ENCODE measurements around the gene PSMC3IP. TPM values are rescaled to one million over a fixed set of nuclear protein-coding genes. Genes with fewer than 3 reads are reported as not detected.
A peak's percentile ranks its signal among the peaks of the same experiment; 100 is the strongest.

PSMC3IP gene
- total RNA-seq, 2 donors from 2014 or later, result 25.9 to 34.2 TPM

DNA sequence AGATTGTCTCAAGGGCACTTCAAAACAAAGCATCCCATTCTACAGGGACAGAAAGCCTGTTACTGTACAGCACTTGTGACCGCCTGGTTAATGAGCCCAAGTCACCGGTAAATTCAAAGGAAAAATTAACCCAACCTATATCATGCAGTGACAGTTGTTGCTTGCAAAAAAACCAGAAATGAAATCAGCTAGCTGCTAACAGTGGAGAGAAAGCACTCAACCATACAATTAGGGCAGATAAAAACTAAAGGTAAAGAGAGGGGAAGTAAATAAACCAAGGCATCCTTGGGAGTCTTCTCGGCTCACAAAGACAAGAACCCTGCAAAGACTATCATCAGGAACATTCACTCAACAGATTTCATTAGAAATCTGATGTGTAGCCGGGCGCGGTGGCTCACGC lies 25.8 kb upstream of the PSMC3IP start:
- Mint-ChIP-seq H3K27me3 (no peaks in the 10 kb centered on the region), H3K36me3 (ENCODE audit: low read depth) (peaks cover 63% of the 10 kb centered on the region), H3K27ac (no peak overlapping the region), H3K4me3 (no peak overlapping the region), H3K9me3 (no peaks in the 10 kb centered on the region), H3K4me1 (peaks cover 22% of the 10 kb centered on the region)
- no peak for ATAC-seq (replicated peaks)

DNA sequence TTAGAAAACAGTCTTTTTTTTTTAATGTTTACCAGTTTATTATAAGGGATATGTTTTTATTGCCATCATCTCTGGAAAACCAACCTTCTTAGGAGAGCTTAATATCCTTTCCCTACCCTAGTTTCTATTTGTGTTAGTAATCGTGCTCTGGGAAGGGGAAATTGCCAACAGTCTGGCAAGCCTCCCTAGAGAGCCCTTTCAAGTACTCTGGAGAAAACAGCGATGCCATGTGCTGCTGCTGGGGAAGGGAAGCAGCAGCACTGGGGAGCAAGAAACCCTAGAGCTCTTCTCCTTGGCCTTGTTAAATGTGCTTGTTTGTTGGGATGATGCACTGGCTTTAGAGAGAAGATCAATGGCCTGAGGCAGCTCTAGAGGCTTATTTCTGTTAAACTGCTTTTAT lies 21.4 kb upstream of the PSMC3IP start:
- peaks cover 60% of the 10 kb centered on the region for H3K36me3 Mint-ChIP-seq (ENCODE audit: low read depth)
- no peaks in the 10 kb centered on the region for H3K9me3 Mint-ChIP-seq
- peak overlapping the region; percentile 35 for H3K27ac Mint-ChIP-seq
- no peaks in the 10 kb centered on the region for H3K27me3 Mint-ChIP-seq
- ATAC-seq (replicated peaks), result no peak
- peak overlapping the region; percentile 13 for H3K4me3 Mint-ChIP-seq
- peaks cover 19% of the 10 kb centered on the region for H3K4me1 Mint-ChIP-seq

GRCh38 chr17:42596386-42596785 lies 18.9 kb upstream of the PSMC3IP start:
- Mint-ChIP-seq H3K9me3 (no peaks in the 10 kb centered on the region), H3K27ac (no peak overlapping the region), H3K27me3 (no peaks in the 10 kb centered on the region), H3K4me3 (no peak overlapping the region), H3K36me3 (ENCODE audit: low read depth) (peaks cover 62% of the 10 kb centered on the region), H3K4me1 (peaks cover 15% of the 10 kb centered on the region)
- ATAC-seq (replicated peaks), result no peak

- H3K9me3 Mint-ChIP-seq, result no peaks in the 10 kb centered on the region
- H3K4me1 Mint-ChIP-seq, result peaks cover 2% of the 10 kb centered on the region
- H3K27ac Mint-ChIP-seq, result no peak overlapping the region
- peaks cover 86% of the 10 kb centered on the region for H3K36me3 Mint-ChIP-seq (ENCODE audit: low read depth)
- no peaks in the 10 kb centered on the region for H3K27me3 Mint-ChIP-seq
- ATAC-seq (replicated peaks), result no peak
- no peak overlapping the region for H3K4me3 Mint-ChIP-seq
These were observed 13.9 kb upstream of the PSMC3IP start for GRCh38 chr17:42591411-42591810.

GRCh38 chr17:42590886-42591285 lies 13.4 kb upstream of the PSMC3IP start:
- no peak for ATAC-seq (replicated peaks)
- no peaks in the 10 kb centered on the region for H3K27me3 Mint-ChIP-seq
- no peaks in the 10 kb centered on the region for H3K4me1 Mint-ChIP-seq
- no peaks in the 10 kb centered on the region for H3K9me3 Mint-ChIP-seq
- peaks cover 86% of the 10 kb centered on the region for H3K36me3 Mint-ChIP-seq (ENCODE audit: low read depth)
- H3K4me3 Mint-ChIP-seq, result no peak overlapping the region
- no peak overlapping the region for H3K27ac Mint-ChIP-seq

DNA sequence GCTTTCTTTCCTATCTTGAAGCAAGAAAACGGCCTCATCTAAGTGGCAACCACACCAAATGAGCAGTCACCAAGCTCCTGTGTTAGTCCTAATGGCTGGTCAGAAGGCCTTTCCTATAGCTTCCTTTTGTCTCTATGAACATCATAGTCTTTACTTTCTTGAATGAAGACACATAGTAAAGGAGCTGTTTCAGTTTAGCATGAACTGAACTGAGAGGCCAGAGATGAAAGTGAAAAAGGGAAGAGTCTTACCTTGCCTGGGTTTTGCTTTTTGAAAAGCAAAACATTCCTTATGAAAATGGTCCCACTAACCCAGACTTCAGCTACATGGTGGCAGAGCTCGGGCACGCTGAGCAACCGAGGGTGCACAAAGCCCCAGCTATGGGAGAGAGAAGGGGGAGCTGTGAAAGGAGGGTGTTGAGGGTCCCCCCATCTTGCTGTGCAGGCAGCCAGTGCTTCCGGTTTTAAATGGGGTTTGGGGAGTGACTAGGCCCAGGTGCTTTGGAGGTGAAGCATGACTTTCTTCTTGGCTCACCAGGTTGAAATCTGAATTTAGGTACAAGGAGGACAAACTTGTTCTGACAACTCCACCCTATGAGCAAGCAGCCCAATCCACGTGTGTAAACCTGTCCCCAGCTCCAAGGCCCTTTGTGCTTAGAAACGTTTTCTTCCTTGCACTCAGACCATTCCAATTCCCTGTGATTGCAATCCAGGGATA lies 9.1 kb upstream of the PSMC3IP start:
- Mint-ChIP-seq H3K27me3 (no peaks in the 10 kb centered on the region), H3K36me3 (ENCODE audit: low read depth) (peaks cover 100% of the 10 kb centered on the region)

DNA sequence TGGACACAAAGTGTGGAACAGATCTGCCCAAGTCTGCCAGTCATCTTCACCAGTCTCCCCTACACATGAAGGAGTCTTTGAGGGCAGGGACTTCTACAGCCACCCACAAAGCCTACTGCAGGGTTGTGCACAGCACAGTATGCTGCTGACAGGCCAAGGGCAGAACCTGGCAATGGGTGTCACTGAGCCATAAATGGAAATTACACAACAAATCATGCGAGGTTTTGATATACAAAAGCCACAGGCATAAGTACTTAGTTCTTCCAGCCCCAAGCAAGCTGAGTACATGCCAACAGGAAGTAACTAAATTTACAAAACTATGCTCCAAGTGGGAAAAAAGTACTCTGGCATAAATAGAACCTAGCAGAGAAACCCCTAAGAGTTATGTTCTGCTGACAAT lies 7.8 kb upstream of the PSMC3IP start:
- Mint-ChIP-seq H3K4me3 (no peak overlapping the region), H3K9me3 (no peaks in the 10 kb centered on the region), H3K4me1 (no peaks in the 10 kb centered on the region), H3K27me3 (no peaks in the 10 kb centered on the region), H3K36me3 (ENCODE audit: low read depth) (peaks cover 100% of the 10 kb centered on the region), H3K27ac (peak overlapping the region; percentile 32)
- no peak for ATAC-seq (replicated peaks)

More for the DNA sequence above, 9.1 kb upstream of the PSMC3IP start:
- Mint-ChIP-seq H3K4me1 (no peaks in the 10 kb centered on the region), H3K4me3 (no peak overlapping the region), H3K27ac (no peak overlapping the region), H3K9me3 (no peaks in the 10 kb centered on the region)
- ATAC-seq (replicated peaks), result no peak

DNA sequence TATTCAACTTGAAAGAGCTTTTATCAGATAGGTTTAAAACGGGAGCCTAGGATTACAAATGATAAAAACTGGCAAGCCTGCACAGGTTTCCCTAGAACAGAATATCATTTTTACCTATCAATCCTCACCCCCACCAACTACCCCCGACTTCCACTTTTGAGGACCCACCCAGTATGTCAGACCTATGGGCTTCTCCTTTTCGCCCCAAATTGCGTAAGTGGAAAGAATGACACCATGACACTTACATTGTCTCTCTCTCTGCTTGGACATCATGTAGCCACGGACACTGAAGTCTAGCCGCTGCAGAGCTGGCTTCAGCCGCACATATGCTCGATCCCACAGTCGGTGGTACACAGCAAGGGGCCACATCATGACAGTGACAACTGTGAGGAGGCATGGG lies 7.4 kb upstream of the PSMC3IP start:
- Mint-ChIP-seq H3K4me1 (no peaks in the 10 kb centered on the region), H3K36me3 (ENCODE audit: low read depth) (peaks cover 100% of the 10 kb centered on the region), H3K9me3 (no peaks in the 10 kb centered on the region), H3K27me3 (no peaks in the 10 kb centered on the region), H3K27ac (peak overlapping the region; percentile 32), H3K4me3 (no peak overlapping the region)
- ATAC-seq (replicated peaks), result no peak

- Mint-ChIP-seq H3K27ac (no peak overlapping the region), H3K4me3 (no peak overlapping the region), H3K27me3 (no peaks in the 10 kb centered on the region), H3K9me3 (no peaks in the 10 kb centered on the region), H3K4me1 (peaks cover 3% of the 10 kb centered on the region), H3K36me3 (ENCODE audit: low read depth) (peaks cover 89% of the 10 kb centered on the region)
- no peak for ATAC-seq (replicated peaks)
These were observed 4.3 kb upstream of the PSMC3IP start for GRCh38 chr17:42581744-42582270.

- peaks cover 18% of the 10 kb centered on the region for H3K4me1 Mint-ChIP-seq
- H3K36me3 Mint-ChIP-seq (ENCODE audit: low read depth), result peaks cover 89% of the 10 kb centered on the region
- ATAC-seq (replicated peaks), result no peak
- peak overlapping the region; percentile 9 for H3K4me3 Mint-ChIP-seq
- H3K9me3 Mint-ChIP-seq, result no peaks in the 10 kb centered on the region
- no peak overlapping the region for H3K27ac Mint-ChIP-seq
- H3K27me3 Mint-ChIP-seq, result no peaks in the 10 kb centered on the region
These were observed 2.4 kb upstream of the PSMC3IP start for GRCh38 chr17:42579794-42580551.

GRCh38 chr17:42578282-42578869 lies 847 bp upstream of the PSMC3IP start:
- Mint-ChIP-seq H3K27me3 (no peaks in the 10 kb centered on the region), H3K4me1 (peaks cover 18% of the 10 kb centered on the region), H3K9me3 (no peaks in the 10 kb centered on the region), H3K4me3 (peak overlapping the region; percentile 91), H3K36me3 (ENCODE audit: low read depth) (peaks cover 89% of the 10 kb centered on the region), H3K27ac (peak overlapping the region; percentile 95)
- peak; percentile 36 for ATAC-seq (replicated peaks)

GRCh38 chr17:42577140-42577531 lies 393 bp downstream of the PSMC3IP start:
- Mint-ChIP-seq H3K27ac (peak overlapping the region; percentile 95), H3K4me1 (peaks cover 18% of the 10 kb centered on the region)

DNA sequence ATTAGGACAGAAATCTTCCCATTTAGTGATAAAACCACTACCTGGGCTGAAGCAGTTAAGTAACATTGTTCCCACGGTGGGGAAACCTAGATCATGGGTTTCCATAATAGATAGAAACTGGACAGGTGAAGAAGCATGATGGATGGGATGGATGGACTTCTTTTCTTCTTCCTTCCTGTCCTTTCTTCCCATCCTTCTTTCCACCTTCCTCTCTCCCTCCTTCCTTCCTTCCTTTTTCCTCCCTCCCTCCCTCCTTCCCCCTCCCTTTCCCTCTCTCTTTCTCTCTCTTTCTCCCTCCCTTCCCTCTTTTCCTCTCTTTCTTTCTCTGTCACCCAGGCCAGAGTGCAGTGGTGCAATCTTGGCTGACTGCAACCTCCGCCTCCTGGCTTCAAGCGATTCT lies 3.1 kb downstream of the PSMC3IP start:
- Mint-ChIP-seq H3K27me3 (no peaks in the 10 kb centered on the region), H3K9me3 (no peaks in the 10 kb centered on the region), H3K27ac (no peak overlapping the region), H3K36me3 (ENCODE audit: low read depth) (peaks cover 89% of the 10 kb centered on the region), H3K4me3 (no peak overlapping the region), H3K4me1 (peaks cover 18% of the 10 kb centered on the region)
- ATAC-seq (replicated peaks), result no peak

More at GRCh38 chr17:42577140-42577531, 393 bp downstream of the PSMC3IP start:
- Mint-ChIP-seq H3K36me3 (ENCODE audit: low read depth) (peaks cover 89% of the 10 kb centered on the region), H3K9me3 (no peaks in the 10 kb centered on the region), H3K4me3 (peak overlapping the region; percentile 91), H3K27me3 (no peaks in the 10 kb centered on the region)
- ATAC-seq (replicated peaks), result peak; percentile 8

GRCh38 chr17:42573095-42573494 lies 4.4 kb downstream of the PSMC3IP start:
- H3K9me3 Mint-ChIP-seq, result no peaks in the 10 kb centered on the region
- H3K27ac Mint-ChIP-seq, result peak overlapping the region; percentile 5
- ATAC-seq (replicated peaks), result no peak
- no peak overlapping the region for H3K4me3 Mint-ChIP-seq
- peaks cover 97% of the 10 kb centered on the region for H3K36me3 Mint-ChIP-seq (ENCODE audit: low read depth)
- no peaks in the 10 kb centered on the region for H3K27me3 Mint-ChIP-seq
- H3K4me1 Mint-ChIP-seq, result peaks cover 18% of the 10 kb centered on the region

All from activated T-helper 17 cell treated with anti-CD3 and anti-CD28 coated beads, Interleukin-2, amount 50 U/mL, for 72 hours (primary cell).